CD4-positive, alpha-beta T cell (primary cell): ENCODE measurements around the gene FAM120A. TPM values are rescaled to one million over a fixed set of nuclear protein-coding genes. Genes with fewer than 3 reads are reported as not detected.

Experiments used
- ATAC-seq: fragments of 200-7000 bp; cut with Tn5 transposase; one replicate; pipeline ENCODE4 v1.10.0; 2022; ENCODE audit warnings: mild to moderate bottlenecking; ENCODE audit not compliant: poor library complexity
- CTCF ChIA-PET: fragments of 350-600 bp; sonication (Branson Sonifier 250); formaldehyde crosslinking; loops from one replicate; lab custom pipeline; 2021; ENCODE audit warnings: antibody characterized with exemption, inconsistent platforms; lab: Charles Lee
- POLR2A ChIA-PET: fragments of 350-600 bp; sonication (Branson Sonifier 250); formaldehyde crosslinking; loops from one replicate; lab custom pipeline; 2021; ENCODE audit warnings: antibody characterized with exemption, inconsistent platforms; lab: Charles Lee
- DNase-seq, 14 experiments: peaks; one replicate each; pipeline ENCODE4 v3.0.0-alpha.2; 2013 to 2020; ENCODE audit warnings: mixed read lengths in 2 of 14
- H3K27ac ChIP-seq, 2 donors: one replicate each; pipeline versions ENCODE4 v1.5.1 to v1.7.0; 2013; ENCODE audit warnings: low read length in 2 of 2, low read depth in 1 of 2, mild to moderate bottlenecking in 1 of 2
- H3K27me3 ChIP-seq, 2 experiments: 1 replicate in 1 of 2; 2 replicates in 1 of 2; pipeline versions ENCODE4 v1.6.1 to v1.7.0; 2013; ENCODE audit warnings: low read length in 2 of 2, control low read depth in 1 of 2, mild to moderate bottlenecking in 1 of 2, moderate library complexity in 1 of 2; ENCODE audit not compliant: insufficient read depth in 2 of 2, control insufficient read depth in 1 of 2
- H3K36me3 ChIP-seq: one replicate; pipeline ENCODE4 v1.6.1; 2013; ENCODE audit warnings: low read length, control low read depth; ENCODE audit not compliant: insufficient read depth
- H3K4me1 ChIP-seq: one replicate; pipeline ENCODE4 v1.6.1; 2013; ENCODE audit warnings: low read length, control low read depth; ENCODE audit not compliant: insufficient read depth
- H3K4me3 ChIP-seq: one replicate; pipeline ENCODE4 v1.5.1; 2013; ENCODE audit warnings: mild to moderate bottlenecking, low read length, moderate library complexity
- H3K9me3 ChIP-seq, 2 experiments: 1 replicate in 1 of 2; 2 replicates in 1 of 2; pipeline versions ENCODE4 v1.6.1 to v1.7.0; 2013; ENCODE audit warnings: low read length in 2 of 2, mild to moderate bottlenecking in 2 of 2, control low read depth in 1 of 2, moderate library complexity in 1 of 2; ENCODE audit not compliant: control insufficient read depth in 1 of 2, insufficient read depth in 1 of 2
- H3K27ac Mint-ChIP-seq: one replicate; pipeline ENCODE4 v1.8.0; 2020; ENCODE audit warnings: mixed read lengths
- H3K27me3 Mint-ChIP-seq: one replicate; pipeline ENCODE4 v1.8.0; 2021; ENCODE audit warnings: mixed read lengths
- H3K36me3 Mint-ChIP-seq: one replicate; pipeline ENCODE4 v1.8.0; 2021; ENCODE audit warnings: low read depth, mixed read lengths
- H3K4me1 Mint-ChIP-seq: one replicate; pipeline ENCODE4 v1.8.0; 2021; ENCODE audit warnings: low read depth, mixed read lengths
- H3K4me3 Mint-ChIP-seq: one replicate; pipeline ENCODE4 v1.8.0; 2020; ENCODE audit warnings: mild to moderate bottlenecking, mixed read lengths
- H3K9me3 Mint-ChIP-seq: one replicate; pipeline ENCODE4 v1.8.0; 2020; ENCODE audit warnings: mixed read lengths
- CTCF ChIP-seq: fragments of 200-600 bp; IDR thresholded peaks from one replicate; pipeline ENCODE4 v1.8.0; 2022; ENCODE audit warnings: antibody characterized with exemption, mild to moderate bottlenecking
- intact Hi-C, 2 experiments: fragments of 100-400 bp; cut with DNase I in 1 of 2; cut with micrococcal nuclease in 1 of 2; formaldehyde crosslinking; loops; one replicate each; pipeline versions ENCODE4 v1.15.1 to v1.9.0; 2023 to 2025; cut with DNase I, micrococcal nuclease
- total RNA-seq, 174 experiments: library from RNA in 2 of 174; stranded (reverse) in 2 of 174; gene quantifications; one replicate each; pipeline ENCODE4 v1.2.3 and lab custom pipeline; 2021 to 2026

The FAM120A gene
- total RNA-seq, 2 experiments from 2014 or later = 46.5 to 51.7 TPM

- no peak overlapping the region for H3K27ac ChIP-seq
- ATAC-seq (no peak), DNase-seq (no peak)
- no peaks in the 10 kb centered on the region for H3K27me3 ChIP-seq
- H3K36me3 Mint-ChIP-seq = no peaks in the 10 kb centered on the region
- H3K36me3 ChIP-seq = no peaks in the 10 kb centered on the region
- CTCF ChIA-PET = interaction anchor here (1.8 kb wide), 1 partner anchor 27 kb away, joined by 5 read pairs; no protein-coding TSS in a partner anchor
- no peaks in the 10 kb centered on the region for H3K9me3 ChIP-seq
- POLR2A ChIA-PET = interaction anchor here (1.4 kb wide), 1 partner anchor 27 kb away, joined by 3 read pairs; no protein-coding TSS in a partner anchor
- peaks cover 48% of the 10 kb centered on the region for H3K4me1 ChIP-seq
- H3K27me3 Mint-ChIP-seq = no peaks in the 10 kb centered on the region
- TF ChIP-seq CTCF = no peak
- peaks cover 88% of the 10 kb centered on the region for H3K4me1 Mint-ChIP-seq
- H3K27ac Mint-ChIP-seq = peak overlapping the region; percentile 10
- no peak overlapping the region for H3K4me3 Mint-ChIP-seq
- H3K4me3 ChIP-seq = no peak overlapping the region
- intact Hi-C loops = no loop called here
- no peaks in the 10 kb centered on the region for H3K9me3 Mint-ChIP-seq
Measured at GRCh38 chr9:93593144-93593658, 141.7 kb downstream of the FAM120A start.

GRCh38 chr9:93594041-93594756 lies 142.7 kb downstream of the FAM120A start:
- Mint-ChIP-seq H3K27me3 (no peaks in the 10 kb centered on the region), H3K4me3 (no peak overlapping the region), H3K36me3 (no peaks in the 10 kb centered on the region), H3K27ac (no peak overlapping the region), H3K4me1 (peaks cover 88% of the 10 kb centered on the region), H3K9me3 (no peaks in the 10 kb centered on the region)
- H3K4me1 ChIP-seq = peaks cover 48% of the 10 kb centered on the region
- no peak overlapping the region for H3K4me3 ChIP-seq
- intact Hi-C loops = no loop called here
- POLR2A ChIA-PET = interaction anchor here (1.4 kb wide), 1 partner anchor 28 kb away, joined by 3 read pairs; no protein-coding TSS in a partner anchor
- H3K27ac ChIP-seq = no peak overlapping the region
- no peaks in the 10 kb centered on the region for H3K27me3 ChIP-seq
- TF ChIP-seq CTCF = no peak
- CTCF ChIA-PET = no interaction called here
- H3K9me3 ChIP-seq = no peaks in the 10 kb centered on the region
- ATAC-seq (no peak), DNase-seq (no peak)
- no peaks in the 10 kb centered on the region for H3K36me3 ChIP-seq

- H3K27ac Mint-ChIP-seq = peak overlapping the region; percentile 31
Measured at GRCh38 chr9:93595461-93595860, 144.0 kb downstream of the FAM120A start.

More at GRCh38 chr9:93595461-93595860, 144.0 kb downstream of the FAM120A start:
- CTCF ChIA-PET = no interaction called here
- H3K27ac ChIP-seq = no peak overlapping the region
- H3K4me3 ChIP-seq = no peak overlapping the region
- no peaks in the 10 kb centered on the region for H3K36me3 Mint-ChIP-seq
- H3K27me3 Mint-ChIP-seq = no peaks in the 10 kb centered on the region
- intact Hi-C loops = no loop called here
- H3K9me3 Mint-ChIP-seq = no peaks in the 10 kb centered on the region
- ATAC-seq (no peak), DNase-seq (no peak)
- H3K27me3 ChIP-seq = no peaks in the 10 kb centered on the region
- H3K4me1 Mint-ChIP-seq = peaks cover 88% of the 10 kb centered on the region
- H3K4me1 ChIP-seq = peaks cover 54% of the 10 kb centered on the region
- H3K36me3 ChIP-seq = no peaks in the 10 kb centered on the region
- H3K9me3 ChIP-seq = no peaks in the 10 kb centered on the region
- POLR2A ChIA-PET = no interaction called here
- TF ChIP-seq CTCF = no peak
- no peak overlapping the region for H3K4me3 Mint-ChIP-seq
